ENCODE measurements around the gene MLPH.
"Not testable (repeated sequence)": the region's sequence is repeated elsewhere in the genome, so short reads cannot be mapped to it uniquely, and the experiment has no call there.

The MLPH gene

DNA sequence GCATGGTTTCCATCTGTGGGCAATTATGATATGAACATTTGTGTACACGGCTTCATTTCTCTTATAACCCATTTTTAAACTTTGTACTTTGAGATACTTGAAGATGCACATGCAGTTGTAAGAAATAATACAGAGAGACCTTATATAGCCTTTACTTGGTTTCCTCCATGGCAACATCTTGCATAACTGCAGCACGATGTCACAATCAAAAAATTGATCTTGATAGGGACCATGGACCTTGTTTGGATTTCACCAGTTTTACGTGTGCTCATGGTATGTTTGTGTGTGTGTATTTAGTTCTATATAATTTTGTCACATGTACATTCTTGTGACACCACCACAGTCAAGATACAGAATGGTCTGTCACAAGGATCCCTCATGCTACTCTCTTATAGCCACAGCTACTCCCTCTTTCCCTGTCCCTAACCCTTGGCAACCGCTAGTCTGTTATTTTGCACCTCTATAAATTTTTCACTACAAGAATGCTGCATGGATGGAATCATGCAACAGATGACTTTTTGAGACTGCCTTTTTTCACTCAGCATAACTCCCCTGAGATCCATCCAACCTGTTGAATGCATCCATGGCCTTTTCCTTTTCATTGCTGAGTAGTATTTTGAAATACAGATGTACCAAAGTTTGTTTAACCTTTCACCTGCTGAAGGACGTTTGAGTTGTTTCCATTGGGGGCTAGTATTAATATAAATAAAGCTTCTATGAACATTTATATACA, 19.4 kb upstream of the MLPH start:
- TF ChIP-seq, protein P1, sequence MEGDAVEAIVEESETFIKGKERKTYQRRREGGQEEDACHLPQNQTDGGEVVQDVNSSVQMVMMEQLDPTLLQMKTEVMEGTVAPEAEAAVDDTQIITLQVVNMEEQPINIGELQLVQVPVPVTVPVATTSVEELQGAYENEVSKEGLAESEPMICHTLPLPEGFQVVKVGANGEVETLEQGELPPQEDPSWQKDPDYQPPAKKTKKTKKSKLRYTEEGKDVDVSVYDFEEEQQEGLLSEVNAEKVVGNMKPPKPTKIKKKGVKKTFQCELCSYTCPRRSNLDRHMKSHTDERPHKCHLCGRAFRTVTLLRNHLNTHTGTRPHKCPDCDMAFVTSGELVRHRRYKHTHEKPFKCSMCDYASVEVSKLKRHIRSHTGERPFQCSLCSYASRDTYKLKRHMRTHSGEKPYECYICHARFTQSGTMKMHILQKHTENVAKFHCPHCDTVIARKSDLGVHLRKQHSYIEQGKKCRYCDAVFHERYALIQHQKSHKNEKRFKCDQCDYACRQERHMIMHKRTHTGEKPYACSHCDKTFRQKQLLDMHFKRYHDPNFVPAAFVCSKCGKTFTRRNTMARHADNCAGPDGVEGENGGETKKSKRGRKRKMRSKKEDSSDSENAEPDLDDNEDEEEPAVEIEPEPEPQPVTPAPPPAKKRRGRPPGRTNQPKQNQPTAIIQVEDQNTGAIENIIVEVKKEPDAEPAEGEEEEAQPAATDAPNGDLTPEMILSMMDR (IDR thresholded peaks at IDR 0.05; ENCODE audit: insufficient read depth, missing control alignments): no peak
- DNase-seq (ENCODE audit: insufficient read length, low spot score): no peak
- no peak for FAIRE-seq

DNA sequence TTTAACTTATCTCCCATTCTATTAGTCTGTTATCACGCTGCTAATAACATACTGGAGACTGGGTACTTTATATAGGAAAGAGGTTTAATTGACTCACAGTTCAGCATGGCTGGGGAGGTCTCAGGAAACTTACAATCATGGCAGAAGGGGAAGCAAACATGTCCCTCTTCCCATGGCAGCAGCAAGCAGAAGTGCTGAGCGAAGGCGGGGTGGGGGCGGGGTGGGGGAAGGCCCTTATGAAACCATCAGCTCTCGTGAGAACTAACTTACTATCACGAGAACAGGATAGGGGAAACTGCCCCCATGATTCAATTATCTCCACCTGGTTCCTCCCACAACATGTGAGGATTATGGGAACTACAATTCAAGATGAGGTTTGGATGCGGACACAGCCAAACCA, 17.6 kb upstream of the MLPH start:
- FAIRE-seq; DNase-seq (ENCODE audit: insufficient read length, low spot score): not testable (repeated sequence)

DNA sequence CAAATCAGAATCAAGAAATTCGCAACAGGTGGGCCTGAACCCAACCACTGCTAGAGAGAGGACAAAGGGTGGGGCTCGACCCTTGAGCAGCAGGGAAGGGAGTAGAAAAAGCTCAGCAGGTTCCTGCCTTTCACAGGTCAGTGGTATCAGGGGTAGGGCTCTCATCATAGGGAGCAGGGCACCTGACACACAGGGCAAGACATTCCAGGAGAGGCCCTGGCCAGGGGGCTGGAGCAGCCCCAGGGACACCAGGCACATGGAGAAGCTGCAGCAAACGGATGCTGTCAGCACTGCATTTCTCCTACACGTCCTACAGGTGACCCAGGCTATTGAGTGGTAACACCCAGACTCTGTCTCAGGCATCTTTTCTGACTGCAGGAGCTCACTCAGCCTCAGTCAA, 17.2 kb upstream of the MLPH start:
- DNase-seq (ENCODE audit: insufficient read length, low spot score) (no peak), FAIRE-seq (no peak)
- TF ChIP-seq, protein P1 (IDR thresholded peaks at IDR 0.05; ENCODE audit: insufficient read depth, missing control alignments): no peak

DNA sequence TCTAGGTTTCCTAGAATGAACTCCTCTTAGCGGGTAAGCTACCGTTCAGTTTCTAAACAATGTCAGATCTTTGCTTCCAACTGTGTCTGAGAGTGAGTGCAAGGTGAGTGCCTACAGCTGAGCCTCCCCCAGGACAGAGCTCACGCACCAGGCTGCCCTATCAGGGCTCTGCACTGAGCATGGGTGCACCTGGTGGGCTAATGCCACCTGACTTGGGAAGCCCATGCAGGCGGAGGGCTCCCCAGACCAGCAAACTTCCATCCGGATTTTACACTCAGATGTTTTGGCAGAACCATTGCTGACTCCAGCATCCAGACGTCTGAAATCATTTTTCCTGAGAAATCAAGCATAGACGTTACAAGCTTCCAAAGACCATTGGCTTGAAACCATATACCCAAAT, 16.1 kb upstream of the MLPH start:
- FAIRE-seq (no peak), DNase-seq (ENCODE audit: insufficient read length, low spot score) (no peak)
- TF ChIP-seq, protein P1 (IDR thresholded peaks at IDR 0.05; ENCODE audit: insufficient read depth, missing control alignments): no peak

DNA sequence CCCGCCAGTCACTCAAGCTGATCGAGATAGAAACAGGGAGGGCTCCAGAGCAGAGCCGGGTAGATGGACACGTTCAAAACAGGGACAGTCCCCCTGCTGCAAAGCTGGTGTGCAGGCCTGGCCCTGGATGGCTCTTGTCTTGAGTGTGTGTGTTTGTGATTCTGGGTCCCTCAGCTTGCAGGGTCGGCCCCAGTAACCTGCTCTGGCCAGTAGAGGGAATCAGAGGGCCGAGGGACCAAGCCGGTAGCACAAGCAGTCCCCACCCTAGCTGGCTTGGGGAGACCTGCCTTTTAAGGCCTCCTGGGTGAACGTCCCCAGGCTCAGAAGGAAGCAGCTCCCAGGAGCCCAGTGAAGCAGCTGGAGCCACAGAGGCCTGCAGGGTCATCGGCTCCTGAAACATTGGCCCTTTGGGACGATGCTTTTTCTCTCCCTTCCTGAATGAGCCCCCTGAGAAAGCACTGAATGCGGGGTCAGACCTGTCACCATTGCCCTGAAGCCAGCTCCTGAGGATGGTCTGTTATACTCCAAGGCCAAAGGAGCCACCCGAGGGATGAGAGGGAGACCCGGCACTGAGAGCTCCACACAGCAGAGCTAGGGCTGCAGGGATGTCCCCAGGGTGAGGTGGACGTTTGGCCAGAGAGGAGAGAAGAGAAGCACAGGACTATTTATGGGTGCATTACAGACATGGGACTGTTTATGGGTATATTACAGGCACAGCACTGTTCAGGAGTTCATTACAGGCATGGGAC, 15.4 kb upstream of the MLPH start:
- DNase-seq (ENCODE audit: insufficient read length, low spot score) (no peak), FAIRE-seq (no peak)
- TF ChIP-seq, protein P1 (IDR thresholded peaks at IDR 0.05; ENCODE audit: insufficient read depth, missing control alignments): peak; percentile 27

DNA sequence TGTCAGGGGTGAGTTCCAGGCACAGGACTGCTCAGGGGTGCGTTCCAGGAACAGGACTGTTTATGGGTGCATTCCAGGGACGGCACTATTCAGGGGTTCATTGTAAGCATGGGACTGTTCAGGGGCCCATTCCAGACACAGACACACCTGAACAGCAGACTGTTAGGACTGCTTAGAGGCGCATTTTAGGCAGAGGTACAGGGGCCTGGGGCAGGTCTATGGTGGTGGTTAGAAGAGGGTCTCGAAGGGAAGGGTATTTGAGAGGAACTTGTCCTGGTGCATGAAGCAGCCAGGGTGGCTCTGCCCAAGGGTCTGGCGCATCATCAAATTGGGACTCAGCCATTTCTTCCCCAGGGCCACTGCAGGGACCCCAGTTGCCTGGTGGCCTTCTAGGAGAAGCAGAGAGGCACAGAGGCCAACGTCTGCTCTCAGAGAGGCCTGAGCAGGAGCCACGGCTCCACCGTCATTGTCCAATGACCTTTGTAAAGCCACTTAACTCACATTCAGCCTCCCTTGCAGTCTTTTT, 14.8 kb upstream of the MLPH start:
- TF ChIP-seq, protein P1 (IDR thresholded peaks at IDR 0.05; ENCODE audit: insufficient read depth, missing control alignments): no peak
- DNase-seq (ENCODE audit: insufficient read length, low spot score): no peak
- no peak for FAIRE-seq

DNA sequence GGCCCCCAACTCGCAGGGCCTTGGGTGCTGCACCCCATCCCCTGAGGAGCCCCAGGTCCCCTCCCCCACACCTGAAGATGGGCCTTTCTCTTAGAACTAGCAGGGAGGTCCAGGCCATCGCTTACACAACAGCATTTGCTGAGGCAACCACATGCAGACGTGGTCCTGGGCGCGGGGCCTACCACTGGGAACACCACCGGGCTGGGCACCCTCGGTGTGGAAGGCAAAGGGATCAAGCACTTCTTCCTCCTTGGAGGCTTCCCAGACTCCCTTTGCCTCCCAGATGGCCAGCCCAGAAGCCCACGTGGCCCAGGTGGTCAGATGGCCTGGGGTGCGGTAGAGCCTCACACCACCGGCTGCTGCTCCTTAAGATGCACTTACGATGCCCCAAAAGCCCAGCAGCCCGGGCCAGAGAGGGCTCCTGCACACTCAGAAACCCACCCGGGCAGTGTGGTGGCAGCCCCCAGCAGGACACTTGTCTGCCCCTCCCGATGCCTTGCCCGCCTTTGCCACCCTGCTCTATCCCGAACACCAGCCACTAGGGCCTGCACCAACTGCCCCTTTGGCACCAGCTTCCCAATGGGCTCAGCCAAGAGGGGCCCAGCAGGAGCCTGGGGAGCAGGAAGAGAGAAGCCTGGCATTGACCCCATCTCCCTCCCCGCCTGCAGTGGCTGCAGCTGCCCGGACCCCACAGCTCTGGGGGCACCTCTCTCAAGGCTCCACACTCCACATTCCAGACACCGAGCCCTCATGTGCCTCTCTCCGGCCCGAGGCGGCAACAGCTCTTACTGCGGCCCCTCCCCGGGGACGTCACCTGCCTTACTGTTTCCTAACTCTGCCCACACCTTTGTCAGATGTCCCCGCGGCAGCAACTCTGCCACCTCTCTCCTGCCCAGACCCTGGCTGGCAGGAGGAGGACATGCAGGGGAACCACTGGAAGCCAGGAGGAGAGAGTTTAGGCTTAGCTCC, 13.9 kb upstream of the MLPH start:
- FAIRE-seq: no peak
- TF ChIP-seq, protein P1 (IDR thresholded peaks at IDR 0.05; ENCODE audit: insufficient read depth, missing control alignments): no peak
- no peak for DNase-seq (ENCODE audit: insufficient read length, low spot score)

Measured in D721Med (cell line).